HepG2 (cell line): ENCODE data around the gene RICTOR.

Experiments
- CREB1 ChIP-seq, 2 experiments: fragments of 450-650 bp in 1 of 2; IDR thresholded peaks; 2 replicates each; pipeline ENCODE4 v1.6.1; 2016 to 2017; ENCODE audit warnings: control low read depth in 1 of 2, mild to moderate bottlenecking in 1 of 2, missing compliant biosample characterization in 1 of 2, missing genetic modification characterization in 1 of 2
- ELF4 ChIP-seq: sonication (generic); formaldehyde crosslinking; IDR thresholded peaks from 2 replicates; pipeline ENCODE4 v1.5.0; 2020; ENCODE audit warnings: missing genetic modification reagents, mild to moderate bottlenecking, moderate library complexity, borderline replicate concordance
- EP300 ChIP-seq, 3 experiments: sonication (generic) in 1 of 3; formaldehyde crosslinking in 1 of 3; IDR thresholded peaks; 2 replicates each; pipeline versions ENCODE4 v1.5.1 to v1.6.1; 2011 to 2020; ENCODE audit warnings: low read depth in 2 of 3, low read length in 2 of 3, borderline replicate concordance in 1 of 3, improper control_type of control experiment in 1 of 3, mild to moderate bottlenecking in 1 of 3, missing genetic modification reagents in 1 of 3, moderate library complexity in 1 of 3
- MXI1 ChIP-seq: IDR thresholded peaks from 3 replicates; pipeline ENCODE4 v1.6.1; 2012; ENCODE audit warnings: low read depth, low read length, inconsistent platforms, borderline replicate concordance
- MYC ChIP-seq: sonication (generic); formaldehyde crosslinking; IDR thresholded peaks from 2 replicates; pipeline ENCODE4 v1.9.0; 2021; ENCODE audit warnings: missing genetic modification reagents, borderline replicate concordance
- PAX8 ChIP-seq: sonication (generic); formaldehyde crosslinking; IDR thresholded peaks from 2 replicates; pipeline ENCODE4 v1.8.0; 2022; ENCODE audit warnings: mild to moderate bottlenecking, missing genetic modification reagents, borderline replicate concordance
- PHF5A ChIP-seq: IDR thresholded peaks from one replicate; pipeline ENCODE4 v1.6.1; 2018; ENCODE audit warnings: low read depth, missing genetic modification reagents; ENCODE audit not compliant: unreplicated experiment
- RAD21 ChIP-seq: fragments of 450-650 bp; formaldehyde crosslinking; IDR thresholded peaks from 2 replicates; pipeline ENCODE4 v1.5.0; 2020; ENCODE audit warnings: mild to moderate bottlenecking
- U2AF2 ChIP-seq: fragments of 200-400 bp; formaldehyde crosslinking; IDR thresholded peaks from 2 replicates; pipeline ENCODE4 v1.6.1; 2017; ENCODE audit warnings: low read depth, mild to moderate bottlenecking, low read length
- ZFP37 ChIP-seq: sonication (generic); formaldehyde crosslinking; IDR thresholded peaks from 2 replicates; pipeline ENCODE4 v1.4.0; 2020; ENCODE audit warnings: missing genetic modification reagents, borderline replicate concordance
- ZNF33B ChIP-seq: sonication (generic); formaldehyde crosslinking; IDR thresholded peaks from 2 replicates; pipeline ENCODE4 v1.5.1; 2020; ENCODE audit warnings: mild to moderate bottlenecking, missing genetic modification reagents
- TF ChIP-seq, protein P1 (sequence below): IDR thresholded peaks from 2 replicates; pipeline ENCODE4 v1.6.1; 2016; ENCODE audit warnings: missing genetic modification reagents, missing compliant biosample characterization
- TF ChIP-seq, protein P2 (sequence below): sonication (generic); formaldehyde crosslinking; IDR thresholded peaks from 2 replicates; pipeline ENCODE4 v1.5.0; 2020; ENCODE audit warnings: mild to moderate bottlenecking, missing genetic modification reagents, moderate library complexity
- TF ChIP-seq, protein P3 (sequence below): sonication (generic); formaldehyde crosslinking; IDR thresholded peaks from 2 replicates; pipeline ENCODE4 v1.4.0; 2020; ENCODE audit warnings: mild to moderate bottlenecking, missing genetic modification reagents

DNA sequence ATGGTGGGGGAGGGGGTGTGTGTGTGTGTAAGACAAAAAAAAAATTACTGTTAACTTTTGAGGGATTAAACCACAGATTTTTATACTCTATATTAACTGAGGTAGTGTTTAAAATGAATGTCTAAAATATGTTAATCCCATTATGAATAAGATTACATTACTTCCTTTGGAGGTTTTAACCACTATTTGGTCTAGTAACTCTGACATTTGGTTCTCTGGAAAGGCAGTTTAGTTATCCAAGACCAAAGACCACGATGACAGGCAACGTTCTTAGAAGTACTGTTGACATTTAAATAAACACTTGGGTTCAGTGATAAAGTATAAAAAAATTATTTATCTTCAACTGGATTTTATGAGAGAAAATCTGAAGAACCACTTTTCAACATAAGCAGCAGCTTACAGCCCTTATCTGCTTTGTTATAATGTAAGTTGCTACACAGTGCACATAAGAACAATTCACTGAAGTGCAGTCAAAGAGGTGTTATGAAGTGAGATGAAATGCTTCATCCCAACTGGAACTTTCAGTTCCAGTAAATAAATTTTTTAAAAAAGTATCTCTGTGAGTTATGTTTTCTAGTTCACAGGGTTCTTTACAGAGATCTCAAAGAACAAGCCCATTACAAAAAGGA is 133.9 kb downstream of the RICTOR start:
- TF ChIP-seq PHF5A (CRISPR knock-in tag) (no peak), ELF4 (no peak), EP300 (IDR thresholded peaks at IDR 0.05; ENCODE audit: low read depth in 2 of 2, low read length in 2 of 2) (no peak), EP300 (CRISPR knock-in tag; IDR thresholded peaks at IDR 0.05; ENCODE audit: borderline replicate concordance) (no peak), U2AF2 (no peak), ZNF33B (CRISPR knock-in tag) (no peak), RAD21 (CRISPR knock-in tag) (no peak), MXI1 (no peak), CREB1 (IDR thresholded peaks at IDR 0.05) (no peak), CREB1 (CRISPR knock-in tag; IDR thresholded peaks at IDR 0.05) (no peak), MYC (CRISPR knock-in tag) (no peak), PAX8 (no peak), ZFP37 (CRISPR knock-in tag) (no peak)
- TF ChIP-seq, protein P1, sequence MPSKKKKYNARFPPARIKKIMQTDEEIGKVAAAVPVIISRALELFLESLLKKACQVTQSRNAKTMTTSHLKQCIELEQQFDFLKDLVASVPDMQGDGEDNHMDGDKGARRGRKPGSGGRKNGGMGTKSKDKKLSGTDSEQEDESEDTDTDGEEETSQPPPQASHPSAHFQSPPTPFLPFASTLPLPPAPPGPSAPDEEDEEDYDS (CRISPR knock-in tag) = no peak
- TF ChIP-seq, protein P2, sequence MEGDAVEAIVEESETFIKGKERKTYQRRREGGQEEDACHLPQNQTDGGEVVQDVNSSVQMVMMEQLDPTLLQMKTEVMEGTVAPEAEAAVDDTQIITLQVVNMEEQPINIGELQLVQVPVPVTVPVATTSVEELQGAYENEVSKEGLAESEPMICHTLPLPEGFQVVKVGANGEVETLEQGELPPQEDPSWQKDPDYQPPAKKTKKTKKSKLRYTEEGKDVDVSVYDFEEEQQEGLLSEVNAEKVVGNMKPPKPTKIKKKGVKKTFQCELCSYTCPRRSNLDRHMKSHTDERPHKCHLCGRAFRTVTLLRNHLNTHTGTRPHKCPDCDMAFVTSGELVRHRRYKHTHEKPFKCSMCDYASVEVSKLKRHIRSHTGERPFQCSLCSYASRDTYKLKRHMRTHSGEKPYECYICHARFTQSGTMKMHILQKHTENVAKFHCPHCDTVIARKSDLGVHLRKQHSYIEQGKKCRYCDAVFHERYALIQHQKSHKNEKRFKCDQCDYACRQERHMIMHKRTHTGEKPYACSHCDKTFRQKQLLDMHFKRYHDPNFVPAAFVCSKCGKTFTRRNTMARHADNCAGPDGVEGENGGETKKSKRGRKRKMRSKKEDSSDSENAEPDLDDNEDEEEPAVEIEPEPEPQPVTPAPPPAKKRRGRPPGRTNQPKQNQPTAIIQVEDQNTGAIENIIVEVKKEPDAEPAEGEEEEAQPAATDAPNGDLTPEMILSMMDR (CRISPR knock-in tag) = no peak
- TF ChIP-seq, protein P3, sequence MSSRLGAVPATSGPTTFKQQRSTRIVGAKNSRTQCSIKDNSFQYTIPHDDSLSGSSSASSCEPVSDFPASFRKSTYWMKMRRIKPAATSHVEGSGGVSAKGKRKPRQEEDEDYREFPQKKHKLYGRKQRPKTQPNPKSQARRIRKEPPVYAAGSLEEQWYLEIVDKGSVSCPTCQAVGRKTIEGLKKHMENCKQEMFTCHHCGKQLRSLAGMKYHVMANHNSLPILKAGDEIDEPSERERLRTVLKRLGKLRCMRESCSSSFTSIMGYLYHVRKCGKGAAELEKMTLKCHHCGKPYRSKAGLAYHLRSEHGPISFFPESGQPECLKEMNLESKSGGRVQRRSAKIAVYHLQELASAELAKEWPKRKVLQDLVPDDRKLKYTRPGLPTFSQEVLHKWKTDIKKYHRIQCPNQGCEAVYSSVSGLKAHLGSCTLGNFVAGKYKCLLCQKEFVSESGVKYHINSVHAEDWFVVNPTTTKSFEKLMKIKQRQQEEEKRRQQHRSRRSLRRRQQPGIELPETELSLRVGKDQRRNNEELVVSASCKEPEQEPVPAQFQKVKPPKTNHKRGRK (CRISPR knock-in tag) = no peak
